HepG2 (cell line): ENCODE measurements around the gene MPI. TPM values are rescaled to one million over a fixed set of nuclear protein-coding genes. Genes with fewer than 3 reads are reported as not detected.

Experiments used
- ARNT2 ChIP-seq: sonication (generic); formaldehyde crosslinking; IDR thresholded peaks from 2 replicates; pipeline ENCODE4 v1.8.0; 2022; ENCODE audit warnings: mild to moderate bottlenecking, low read depth, missing genetic modification reagents, moderate library complexity
- CAMTA2 ChIP-seq: sonication (generic); formaldehyde crosslinking; IDR thresholded peaks from 2 replicates; pipeline ENCODE4 v1.4.0; 2020; ENCODE audit warnings: mild to moderate bottlenecking, missing genetic modification reagents, borderline replicate concordance
- CHD2 ChIP-seq: IDR thresholded peaks from 2 replicates; pipeline ENCODE4 v1.6.1; 2011; ENCODE audit warnings: low read depth, low read length, improper control_type of control experiment
- FOXC1 ChIP-seq: sonication (generic); formaldehyde crosslinking; IDR thresholded peaks from 2 replicates; pipeline ENCODE4 v1.8.0; 2022; ENCODE audit warnings: mild to moderate bottlenecking, missing genetic modification reagents, borderline replicate concordance
- GFI1 ChIP-seq: sonication (generic); formaldehyde crosslinking; IDR thresholded peaks from 2 replicates; pipeline ENCODE4 v1.5.0; 2020; ENCODE audit warnings: missing genetic modification reagents, mild to moderate bottlenecking, borderline replicate concordance
- GTF3A ChIP-seq: sonication (generic); formaldehyde crosslinking; conservative IDR thresholded peaks from 2 replicates; pipeline ENCODE4 v1.4.0; 2020; ENCODE audit warnings: mild to moderate bottlenecking, missing genetic modification reagents
- HINFP ChIP-seq: sonication (generic); formaldehyde crosslinking; IDR thresholded peaks from 2 replicates; pipeline ENCODE4 v1.4.0; 2020; ENCODE audit warnings: low read depth, mild to moderate bottlenecking, missing genetic modification reagents
- HMGXB4 ChIP-seq, 2 experiments: sonication (generic) in 1 of 2; formaldehyde crosslinking in 1 of 2; IDR thresholded peaks; 2 replicates each; pipeline versions ENCODE4 v1.4.0 to v1.6.1; 2018 to 2020; ENCODE audit warnings: missing genetic modification reagents in 2 of 2, borderline replicate concordance in 1 of 2, low read depth in 1 of 2, mild to moderate bottlenecking in 1 of 2, missing biosample characterization in 1 of 2
- KDM5B ChIP-seq: sonication (generic); formaldehyde crosslinking; IDR thresholded peaks from 2 replicates; pipeline ENCODE4 v1.4.0; 2020; ENCODE audit warnings: missing genetic modification reagents, mild to moderate bottlenecking, borderline replicate concordance
- KLF16 ChIP-seq, 2 experiments: sonication (generic) in 1 of 2; formaldehyde crosslinking in 1 of 2; IDR thresholded peaks; 2 replicates each; pipeline versions ENCODE4 v1.6.1 to v1.8.0; 2016 to 2023; ENCODE audit warnings: missing genetic modification reagents in 2 of 2, missing compliant biosample characterization in 1 of 2
- NKX3-1 ChIP-seq: sonication (generic); formaldehyde crosslinking; IDR thresholded peaks from 2 replicates; pipeline ENCODE4 v1.5.0; 2020; ENCODE audit warnings: missing genetic modification reagents
- PHF21A ChIP-seq: sonication (generic); formaldehyde crosslinking; IDR thresholded peaks from 2 replicates; pipeline ENCODE4 v1.5.0; 2020; ENCODE audit warnings: mild to moderate bottlenecking, missing genetic modification reagents
- RBFOX2 ChIP-seq: fragments of 200-400 bp; formaldehyde crosslinking; IDR thresholded peaks from 2 replicates; pipeline ENCODE4 v1.6.1; 2017; ENCODE audit warnings: low read depth, mild to moderate bottlenecking, low read length
- RFXAP ChIP-seq: sonication (generic); formaldehyde crosslinking; IDR thresholded peaks from 2 replicates; pipeline ENCODE4 v1.4.0; 2020; ENCODE audit warnings: missing genetic modification reagents, borderline replicate concordance
- SMAD9 ChIP-seq: sonication (generic); formaldehyde crosslinking; IDR thresholded peaks from 2 replicates; pipeline ENCODE4 v1.5.1; 2020; ENCODE audit warnings: mild to moderate bottlenecking, missing genetic modification reagents
- SOX13 ChIP-seq, 3 experiments: fragments of 450-650 bp in 1 of 3; sonication (generic) in 1 of 3; formaldehyde crosslinking in 1 of 3; IDR thresholded peaks in 2 of 3; conservative IDR thresholded peaks in 1 of 3; 2 replicates each; pipeline versions ENCODE4 v1.5.0 to v1.6.1; 2016 to 2020; ENCODE audit warnings: antibody characterized with exemption in 1 of 3, mild to moderate bottlenecking in 1 of 3, missing compliant biosample characterization in 1 of 3, missing genetic modification reagents in 1 of 3, moderate library complexity in 1 of 3
- SRSF9 ChIP-seq: fragments of 200-400 bp; formaldehyde crosslinking; IDR thresholded peaks from 2 replicates; pipeline ENCODE4 v1.6.1; 2018; ENCODE audit warnings: borderline replicate concordance, mild to moderate bottlenecking, low read depth, low read length; ENCODE audit not compliant: insufficient read depth, poor library complexity, severe bottlenecking
- SUZ12 ChIP-seq: fragments of 150-350 bp; IDR thresholded peaks from 2 replicates; pipeline ENCODE4 v1.6.1; 2014; ENCODE audit warnings: low read depth, low read length
- TRAFD1 ChIP-seq: sonication (generic); formaldehyde crosslinking; IDR thresholded peaks from 2 replicates; pipeline ENCODE4 v1.5.1; 2020; ENCODE audit warnings: missing genetic modification reagents, mild to moderate bottlenecking, borderline replicate concordance
- ZFAT ChIP-seq: sonication (generic); formaldehyde crosslinking; conservative IDR thresholded peaks from 2 replicates; pipeline ENCODE4 v1.8.1; 2023; ENCODE audit warnings: missing genetic modification reagents, inconsistent platforms
- ZNF10 ChIP-seq: sonication (generic); formaldehyde crosslinking; IDR thresholded peaks from 2 replicates; pipeline ENCODE4 v1.4.0; 2020; ENCODE audit warnings: mild to moderate bottlenecking, low read depth, missing genetic modification reagents, borderline replicate concordance
- ZNF3 ChIP-seq: IDR thresholded peaks from 2 replicates; pipeline ENCODE4 v1.7.0; 2017; ENCODE audit warnings: inconsistent platforms
- ZNF550 ChIP-seq: sonication (generic); formaldehyde crosslinking; IDR thresholded peaks from 2 replicates; pipeline ENCODE4 v1.4.0; 2020; ENCODE audit warnings: mild to moderate bottlenecking, missing genetic modification reagents, borderline replicate concordance
- ZSCAN12 ChIP-seq: sonication (generic); formaldehyde crosslinking; IDR thresholded peaks from 2 replicates; pipeline ENCODE4 v1.9.0; 2021; ENCODE audit warnings: mild to moderate bottlenecking, missing genetic modification reagents
- polyA plus RNA-seq, 8 experiments: library from polyadenylated mRNA; depleted of rRNA in 3 of 8; stranded (reverse) in 7 of 8; unstranded in 1 of 8; fragments of >200 nt; fragmentation: Illumina TruSeq in 4 of 8; extraction: Trizol in 4 of 8; gene quantifications; 2 replicates each; pipeline versions ENCODE4 v1.2.1 to v1.2.3, GENCODE V29; 2011 to 2016; ENCODE audit warnings: low read depth in 4 of 8, missing spikeins in 1 of 8, mixed read lengths in 1 of 8; ENCODE audit not compliant: insufficient read depth in 1 of 8
- total RNA-seq, 5 experiments: library from RNA; depleted of rRNA; stranded (reverse); fragments of >200 nt; fragmentation: Illumina TruSeq; extraction: Trizol; gene quantifications; 2 replicates each; pipeline ENCODE4 v1.2.3, GENCODE V29; 2016; ENCODE audit warnings: low read depth in 1 of 5

The MPI gene
- total and polyA plus RNA-seq, 2 of the 13 experiments (the other 11 are each of a cell fraction or from before 2014, with no cell fraction given), result 36.9 to 63.5 TPM

GRCh38 chr15:74873036-74873755 is 16.6 kb upstream of the MPI start, which contains the start of gene SCAMP2 (continued):
- TF ChIP-seq CHD2, result 0 out of 2 replicates have a peak, but pooled peaks have one; percentile 10
- peak; percentile 85 for TF ChIP-seq KDM5B
- peak; percentile 46; the same call in 1 of the 2 replicates for TF ChIP-seq NKX3-1 (CRISPR knock-in tag)
- 0 out of 2 replicates have a peak, but pooled peaks have one; percentile 74 for TF ChIP-seq FOXC1 (CRISPR knock-in tag)
- TF ChIP-seq SUZ12, result no peak
- peak; percentile 69; the same call in 1 of the 2 replicates for TF ChIP-seq ARNT2 (CRISPR knock-in tag)
- TF ChIP-seq ZNF3 (CRISPR knock-in tag), result no peak
- TF ChIP-seq KLF16 (CRISPR knock-in tag; IDR thresholded peaks at IDR 0.05), result peak in 1 of 2 experiments; percentile 61; a peak in 2 of 4 replicates
- no peak for TF ChIP-seq PHF21A (CRISPR knock-in tag)
- no peak for TF ChIP-seq SOX13 (IDR thresholded peaks at IDR 0.05)
- no peak for TF ChIP-seq SOX13 (CRISPR knock-in tag; conservative IDR thresholded peaks at IDR 0.05 in 1 of 2, IDR thresholded peaks at IDR 0.05 in 1 of 2)
- peak in 1 of 2 experiments; percentile 58; a peak in 2 of 4 replicates for TF ChIP-seq HMGXB4 (CRISPR knock-in tag; IDR thresholded peaks at IDR 0.05; ENCODE audit: borderline replicate concordance in 1 of 2, low read depth in 1 of 2)
- TF ChIP-seq HINFP (CRISPR knock-in tag), result 0 out of 2 replicates have a peak, but pooled peaks have one; percentile 55
- no peak for TF ChIP-seq RFXAP (CRISPR knock-in tag)
- no peak for TF ChIP-seq CAMTA2
- no peak for TF ChIP-seq ZFAT (CRISPR knock-in tag)
- TF ChIP-seq GTF3A (CRISPR knock-in tag), result no peak
- 0 out of 2 replicates have a peak, but pooled peaks have one; percentile 51 for TF ChIP-seq GFI1 (CRISPR knock-in tag)
- TF ChIP-seq ZNF10 (CRISPR knock-in tag), result no peak
- TF ChIP-seq ZSCAN12, result no peak
- no peak for TF ChIP-seq SRSF9
- TF ChIP-seq SMAD9 (CRISPR knock-in tag), result no peak
- TF ChIP-seq RBFOX2, result peak; percentile 93
- no peak for TF ChIP-seq TRAFD1 (CRISPR knock-in tag)
- no peak for TF ChIP-seq ZNF550 (CRISPR knock-in tag)
